Hematopoietic multipotent progenitor cell treated with erythropoietin and hydrocortisone succinate and interleukin-3 and kit ligand, for 4 days (in vitro differentiated cells): ENCODE results near the gene TNFRSF25.
"Not testable (repeated sequence)": the region's sequence is repeated elsewhere in the genome, so short reads cannot be mapped to it uniquely, and the experiment has no call there.

Experiments
- DNase-seq: peaks from one replicate; pipeline ENCODE4 v3.0.0-alpha.2; 2015

Gene TNFRSF25

GRCh38 chr1:6447818-6448748 is 17.9 kb downstream of the TNFRSF25 start:
- DNase-seq, result peak; percentile 51

GRCh38 chr1:6447016-6447817 is 18.8 kb downstream of the TNFRSF25 start:
- no peak for DNase-seq

- DNase-seq, result no peak
These were observed 19.3 kb downstream of the TNFRSF25 start for GRCh38 chr1:6446665-6447015.

GRCh38 chr1:6445929-6446328 is 20.0 kb downstream of the TNFRSF25 start:
- not testable (repeated sequence) for DNase-seq

- peak; percentile 66 for DNase-seq
These were observed 20.8 kb downstream of the TNFRSF25 start for GRCh38 chr1:6445062-6445763.

- no peak for DNase-seq
These were observed 21.6 kb downstream of the TNFRSF25 start for GRCh38 chr1:6444377-6444776.

- DNase-seq, result no peak
These were observed 22.4 kb downstream of the TNFRSF25 start for GRCh38 chr1:6443339-6444115.

- no peak for DNase-seq
These were observed 24.4 kb downstream of the TNFRSF25 start for GRCh38 chr1:6441586-6441985.

- DNase-seq, result peak; percentile 89
These were observed 25.5 kb downstream of the TNFRSF25 start for GRCh38 chr1:6440198-6441126.

- peak; percentile 76 for DNase-seq
These were observed 27.9 kb downstream of the TNFRSF25 start for GRCh38 chr1:6438047-6438525.

- not testable (repeated sequence) for DNase-seq
These were observed 28.8 kb downstream of the TNFRSF25 start for GRCh38 chr1:6437012-6437700.

- DNase-seq, result not testable (repeated sequence)
These were observed 29.7 kb downstream of the TNFRSF25 start for GRCh38 chr1:6436277-6436676.

- DNase-seq, result no peak
These were observed 30.4 kb downstream of the TNFRSF25 start for GRCh38 chr1:6435547-6435946.

- DNase-seq, result no peak
These were observed 30.8 kb downstream of the TNFRSF25 start for GRCh38 chr1:6435129-6435528.

GRCh38 chr1:6434186-6434585 is 31.8 kb downstream of the TNFRSF25 start:
- DNase-seq, result no peak

GRCh38 chr1:6431645-6432579 is 34.1 kb downstream of the TNFRSF25 start:
- not testable (repeated sequence) for DNase-seq

GRCh38 chr1:6429660-6430411 is 36.1 kb downstream of the TNFRSF25 start:
- peak; percentile 69 for DNase-seq

GRCh38 chr1:6428453-6428852 is 37.5 kb downstream of the TNFRSF25 start:
- not testable (repeated sequence) for DNase-seq
